DOHH2 (cell line): ENCODE data around the gene PGAP3.

Experiments used
- CTCF ChIP-seq: fragments of 200-600 bp; sonication (generic); IDR thresholded peaks from one replicate; pipeline ENCODE4 v1.5.1; 2014; ENCODE audit warnings: antibody characterized with exemption, mild to moderate bottlenecking, low read depth, low read length; ENCODE audit not compliant: poor library complexity, severe bottlenecking
- EZH2phosphoT487 ChIP-seq: fragments of 200-600 bp; sonication (generic); IDR thresholded peaks from 2 replicates; pipeline ENCODE4 v1.6.1; 2017; ENCODE audit warnings: borderline replicate concordance, mild to moderate bottlenecking, antibody characterized with exemption, low read length, moderate library complexity, mixed read lengths

GRCh38 chr17:39677542-39678339 lies 10.1 kb downstream of the PGAP3 start:
- TF ChIP-seq CTCF = no peak
- TF ChIP-seq EZH2phosphoT487 = no peak
